Stimulated activated CD8-positive, alpha-beta memory T cell treated with anti-CD3 and anti-CD28 coated beads, Interleukin-15, amount 100 ng/mL, for 1 hour (primary cell): Measurements from ENCODE around the gene CDH4.

Source experiments
- DNase-seq: peaks from one replicate; pipeline ENCODE4 v3.0.0-alpha.2; 2020; ENCODE audit warnings: low read depth

CDH4 gene

GRCh38 chr20:61865353-61865752 lies 613.3 kb downstream of the CDH4 start:
- DNase-seq, result no peak

GRCh38 chr20:61866165-61866564 lies 614.1 kb downstream of the CDH4 start:
- DNase-seq, result no peak

GRCh38 chr20:61868006-61868405 lies 615.9 kb downstream of the CDH4 start:
- DNase-seq, result no peak

GRCh38 chr20:61868466-61869090 lies 616.5 kb downstream of the CDH4 start:
- no peak for DNase-seq

- no peak for DNase-seq
Measured at GRCh38 chr20:61869750-61870507, 617.9 kb downstream of the CDH4 start.

- DNase-seq, result no peak
Measured at GRCh38 chr20:61871160-61871559, 619.1 kb downstream of the CDH4 start.

GRCh38 chr20:61871913-61872312 lies 619.9 kb downstream of the CDH4 start:
- no peak for DNase-seq

GRCh38 chr20:61872371-61872900 lies 620.4 kb downstream of the CDH4 start:
- no peak for DNase-seq

- DNase-seq, result no peak
Measured at GRCh38 chr20:61873651-61874420, 621.8 kb downstream of the CDH4 start.

GRCh38 chr20:61874421-61875068 lies 622.5 kb downstream of the CDH4 start:
- no peak for DNase-seq

GRCh38 chr20:61875221-61875885 lies 623.3 kb downstream of the CDH4 start:
- no peak for DNase-seq

- no peak for DNase-seq
Measured at GRCh38 chr20:61875996-61876395, 623.9 kb downstream of the CDH4 start.

- DNase-seq, result no peak
Measured at GRCh38 chr20:61876952-61877728, 625.1 kb downstream of the CDH4 start.

- no peak for DNase-seq
Measured at GRCh38 chr20:61877776-61878477, 625.9 kb downstream of the CDH4 start.

GRCh38 chr20:61878478-61879302 lies 626.6 kb downstream of the CDH4 start:
- no peak for DNase-seq

GRCh38 chr20:61879303-61879620 lies 627.2 kb downstream of the CDH4 start:
- DNase-seq, result no peak

- no peak for DNase-seq
Measured at GRCh38 chr20:61879694-61880093, 627.6 kb downstream of the CDH4 start.

- no peak for DNase-seq
Measured at GRCh38 chr20:61880706-61881105, 628.6 kb downstream of the CDH4 start.

GRCh38 chr20:61881416-61881815 lies 629.4 kb downstream of the CDH4 start:
- DNase-seq, result no peak

- DNase-seq, result no peak
Measured at GRCh38 chr20:61881861-61882260, 629.8 kb downstream of the CDH4 start.
